ENCODE measurements around the gene SPTBN1. TPM values are rescaled to one million over a fixed set of nuclear protein-coding genes. Genes with fewer than 3 reads are reported as not detected.
A peak's percentile ranks its signal among the peaks of the same experiment; 100 is the strongest.

The SPTBN1 gene
- total and polyA plus RNA-seq, 2 of the 13 experiments (the other 11 are each of a cell fraction or from before 2014, with no cell fraction given) = 123 to 299 TPM

GRCh38 chr2:54666634-54667265, 210.6 kb downstream of the SPTBN1 start (continued):
- TF ChIP-seq NBN (conservative IDR thresholded peaks at IDR 0.05) = no peak
- TF ChIP-seq, protein P1, sequence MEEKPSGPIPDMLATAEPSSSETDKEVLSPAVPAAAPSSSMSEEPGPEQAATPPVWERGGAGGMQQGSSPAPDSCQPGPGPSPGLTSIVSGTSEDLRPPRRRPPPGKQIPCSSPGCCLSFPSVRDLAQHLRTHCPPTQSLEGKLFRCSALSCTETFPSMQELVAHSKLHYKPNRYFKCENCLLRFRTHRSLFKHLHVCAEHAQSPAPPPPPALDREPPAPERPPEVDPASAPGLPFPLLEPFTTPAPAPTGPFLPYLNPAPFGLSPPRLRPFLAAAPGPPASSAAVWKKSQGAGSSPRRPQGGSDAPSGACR (CRISPR knock-in tag; IDR thresholded peaks at IDR 0.05) = no peak
- TF ChIP-seq MBD4 (IDR thresholded peaks at IDR 0.05; ENCODE audit: borderline replicate concordance, low read length) = no peak; the same call in 1 of the 2 replicates
- no peak for TF ChIP-seq ZNF619 (CRISPR knock-in tag; IDR thresholded peaks at IDR 0.05)
- TF ChIP-seq SATB2 (CRISPR knock-in tag; IDR thresholded peaks at IDR 0.05) = peak; percentile 99
- no peak for TF ChIP-seq REXO4 (CRISPR knock-in tag; IDR thresholded peaks at IDR 0.05; ENCODE audit: borderline replicate concordance)
- TF ChIP-seq ZFYVE20 (CRISPR knock-in tag; IDR thresholded peaks at IDR 0.05; ENCODE audit: borderline replicate concordance, low read depth) = no peak
- no peak for TF ChIP-seq ZNF576 (CRISPR knock-in tag; IDR thresholded peaks at IDR 0.05)
- no peak for TF ChIP-seq ATM (IDR thresholded peaks at IDR 0.05; ENCODE audit: borderline replicate concordance)
- no peak for TF ChIP-seq ZNF530 (CRISPR knock-in tag; IDR thresholded peaks at IDR 0.05; ENCODE audit: low read depth)
- TF ChIP-seq MED13 (CRISPR knock-in tag; IDR thresholded peaks at IDR 0.05) = peak; percentile 83; the same call in 1 of the 2 replicates
- TF ChIP-seq HOXA3 (CRISPR knock-in tag; IDR thresholded peaks at IDR 0.05) = peak; percentile 89
- no peak for TF ChIP-seq ZXDC (CRISPR knock-in tag; IDR thresholded peaks at IDR 0.05)
- no peak for TF ChIP-seq ZNF660 (CRISPR knock-in tag; IDR thresholded peaks at IDR 0.05; ENCODE audit: borderline replicate concordance, low read depth)
- TF ChIP-seq SMAD1 (CRISPR knock-in tag; IDR thresholded peaks at IDR 0.05; ENCODE audit: borderline replicate concordance, low read depth) = peak; percentile 82; the same call in 1 of the 2 replicates
- TF ChIP-seq, protein P2, sequence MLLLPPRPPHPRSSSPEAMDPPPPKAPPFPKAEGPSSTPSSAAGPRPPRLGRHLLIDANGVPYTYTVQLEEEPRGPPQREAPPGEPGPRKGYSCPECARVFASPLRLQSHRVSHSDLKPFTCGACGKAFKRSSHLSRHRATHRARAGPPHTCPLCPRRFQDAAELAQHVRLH (CRISPR knock-in tag; IDR thresholded peaks at IDR 0.05; ENCODE audit: borderline replicate concordance, low read depth) = peak; percentile 73; the same call in 1 of the 2 replicates
- TF ChIP-seq HHEX (CRISPR knock-in tag; IDR thresholded peaks at IDR 0.05) = no peak
- TF ChIP-seq SALL2 (CRISPR knock-in tag; IDR thresholded peaks at IDR 0.05) = no peak
- TF ChIP-seq HNRNPLL (IDR thresholded peaks at IDR 0.05; ENCODE audit: low read depth, low read length, poor library complexity, severe bottlenecking) = no peak
- TF ChIP-seq RFX3 (CRISPR knock-in tag; IDR thresholded peaks at IDR 0.05) = no peak
- no peak for TF ChIP-seq ZNF761 (CRISPR knock-in tag; conservative IDR thresholded peaks at IDR 0.05)
- peak; percentile 37; the same call in 1 of the 2 replicates for TF ChIP-seq NFKB2 (CRISPR knock-in tag; IDR thresholded peaks at IDR 0.05; ENCODE audit: borderline replicate concordance)
- TF ChIP-seq, protein P3, sequence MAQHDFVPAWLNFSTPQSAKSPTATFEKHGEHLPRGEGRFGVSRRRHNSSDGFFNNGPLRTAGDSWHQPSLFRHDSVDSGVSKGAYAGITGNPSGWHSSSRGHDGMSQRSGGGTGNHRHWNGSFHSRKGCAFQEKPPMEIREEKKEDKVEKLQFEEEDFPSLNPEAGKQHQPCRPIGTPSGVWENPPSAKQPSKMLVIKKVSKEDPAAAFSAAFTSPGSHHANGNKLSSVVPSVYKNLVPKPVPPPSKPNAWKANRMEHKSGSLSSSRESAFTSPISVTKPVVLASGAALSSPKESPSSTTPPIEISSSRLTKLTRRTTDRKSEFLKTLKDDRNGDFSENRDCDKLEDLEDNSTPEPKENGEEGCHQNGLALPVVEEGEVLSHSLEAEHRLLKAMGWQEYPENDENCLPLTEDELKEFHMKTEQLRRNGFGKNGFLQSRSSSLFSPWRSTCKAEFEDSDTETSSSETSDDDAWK (CRISPR knock-in tag; IDR thresholded peaks at IDR 0.05) = no peak
